Testis (tissue), 3 donors: Measurements from ENCODE around the gene ALOX15B. TPM values are rescaled to one million over a fixed set of nuclear protein-coding genes. Genes with fewer than 3 reads are reported as not detected.
A peak's percentile ranks its signal among the peaks of the same experiment; 100 is the strongest.

Experiments
- DNase-seq: peaks from one replicate; pipeline ENCODE4 v3.0.0-alpha.2; 2019
- H3K27ac ChIP-seq, 2 donors: fragments of 200-600 bp; sonication (generic); one replicate each; pipeline ENCODE4 v1.5.1; 2019
- H3K27me3 ChIP-seq: fragments of 200-600 bp; sonication (generic); one replicate; pipeline ENCODE4 v1.5.1; 2019
- H3K36me3 ChIP-seq: fragments of 200-600 bp; sonication (generic); one replicate; pipeline ENCODE4 v1.5.1; 2017; ENCODE audit warnings: low read depth; ENCODE audit errors: missing control alignments
- H3K4me1 ChIP-seq: fragments of 200-600 bp; sonication (generic); one replicate; pipeline ENCODE4 v1.5.1; 2019
- H3K4me3 ChIP-seq, 2 donors: fragments of 200-600 bp; sonication (generic); one replicate each; pipeline ENCODE4 v1.5.1; 2017 to 2019
- H3K9me3 ChIP-seq: fragments of 200-600 bp; sonication (generic); one replicate; pipeline ENCODE4 v1.5.1; 2017
- CTCF ChIP-seq, 3 experiments: fragments of 450-650 bp in 2 of 3; fragments of 200-600 bp in 1 of 3; sonication (generic) in 1 of 3; IDR thresholded peaks; one replicate each; pipeline ENCODE4 v1.5.1; 2016 to 2019; ENCODE audit warnings: antibody characterized with exemption in 3 of 3, mild to moderate bottlenecking in 2 of 3, moderate library complexity in 1 of 3
- POLR2A ChIP-seq: fragments of 450-650 bp; IDR thresholded peaks from one replicate; pipeline ENCODE4 v1.6.1; 2017; ENCODE audit warnings: antibody characterized with exemption, mild to moderate bottlenecking, moderate library complexity
- WGBS, 2 donors: methylation state at CpG; one replicate each; pipeline ENCODE4 v1.1.5; 2018; 5-methylcytosine and 5-hydroxymethylcytosine counted together
- intact Hi-C: fragments of 100-400 bp; cut with DNase I; formaldehyde crosslinking; loops from one replicate; pipeline ENCODE4 v1.15.1; 2023; ENCODE audit warnings: low total_unique reads
- polyA plus RNA-seq: library from polyadenylated mRNA; stranded (reverse); fragments of 350-450 nt; fragmentation: Illumina TruSeq; extraction: RNeasy Lipid Tissue Mini Kit (QIAGEN cat#74804); gene quantifications from one replicate; pipeline ENCODE4 v1.2.3, GENCODE V29; 2014; ENCODE audit warnings: low read depth, low replicate concordance; ENCODE audit not compliant: insufficient read depth
- total RNA-seq, 2 donors: library from RNA; depleted of rRNA; stranded (reverse); fragments of >200 nt; gene quantifications; one replicate each; pipeline ENCODE4 v1.2.3, GENCODE V29; 2016

ALOX15B gene
- total and polyA plus RNA-seq, 3 donors from 2014 or later, result 0.79 to 2.2 (median 1.8) TPM

DNA sequence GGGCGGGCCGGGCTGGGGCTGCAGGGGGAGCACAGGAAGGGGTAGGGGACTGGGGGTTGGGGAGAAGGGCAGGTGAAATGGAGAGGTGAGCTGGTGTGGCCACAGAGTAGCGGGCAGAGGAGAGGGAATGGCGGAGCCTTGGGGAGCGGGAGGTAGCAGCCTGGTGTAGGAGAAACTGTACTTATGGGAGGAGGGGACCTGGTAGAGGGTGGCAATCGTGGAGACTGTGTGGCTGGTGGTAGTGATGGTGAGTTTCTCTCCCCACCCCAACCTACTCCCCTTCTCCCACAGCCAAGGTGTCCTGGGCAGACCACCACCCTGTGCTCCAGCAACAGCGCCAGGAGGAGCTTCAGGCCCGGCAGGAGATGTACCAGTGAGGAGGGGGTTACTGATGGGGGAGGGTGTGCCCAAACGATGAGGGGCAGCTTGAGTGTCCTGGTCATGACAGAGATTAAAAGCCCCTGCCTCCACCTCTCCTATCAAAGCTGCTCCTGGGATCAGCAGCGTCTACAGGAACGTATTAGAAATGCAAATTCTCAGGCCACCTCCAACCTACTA lies 831 bp downstream of the ALOX15B start:
- intact Hi-C loops, result loop anchor here (10.0 kb wide), 1 partner anchor 45 kb away; no protein-coding TSS in a partner anchor
- no peak for DNase-seq

GRCh38 chr17:8041249-8041928 lies 2.5 kb downstream of the ALOX15B start:
- no peak overlapping the region for H3K27ac ChIP-seq
- no peaks in the 10 kb centered on the region for H3K27me3 ChIP-seq
- no peaks in the 10 kb centered on the region for H3K4me1 ChIP-seq
- 65 to 71% methylated on average over 8 of the region's 8 CpGs for WGBS, 2 donors
- intact Hi-C loops, result loop anchor here (10.0 kb wide), 1 partner anchor 47 kb away; no protein-coding TSS in a partner anchor
- peak; percentile 37 for DNase-seq
- H3K9me3 ChIP-seq, result no peaks in the 10 kb centered on the region
- H3K36me3 ChIP-seq, result no peaks in the 10 kb centered on the region
- TF ChIP-seq CTCF (IDR thresholded peaks at IDR 0.05) (peak in 1 of 3 experiments; percentile 57), POLR2A (no peak)
- no peak overlapping the region for H3K4me3 ChIP-seq

More for the DNA sequence above, 831 bp downstream of the ALOX15B start:
- H3K27me3 ChIP-seq, result no peaks in the 10 kb centered on the region
- H3K27ac ChIP-seq, result no peak overlapping the region
- H3K4me3 ChIP-seq, result peak overlapping the region in 1 of 2 donors; percentile 53
- TF ChIP-seq POLR2A, result no peak
- TF ChIP-seq CTCF (IDR thresholded peaks at IDR 0.05), result no peak
- H3K4me1 ChIP-seq, result no peaks in the 10 kb centered on the region
- no peaks in the 10 kb centered on the region for H3K36me3 ChIP-seq
- 37 to 48% methylated on average over 11 of the region's 11 CpGs for WGBS, 2 donors
- no peaks in the 10 kb centered on the region for H3K9me3 ChIP-seq

DNA sequence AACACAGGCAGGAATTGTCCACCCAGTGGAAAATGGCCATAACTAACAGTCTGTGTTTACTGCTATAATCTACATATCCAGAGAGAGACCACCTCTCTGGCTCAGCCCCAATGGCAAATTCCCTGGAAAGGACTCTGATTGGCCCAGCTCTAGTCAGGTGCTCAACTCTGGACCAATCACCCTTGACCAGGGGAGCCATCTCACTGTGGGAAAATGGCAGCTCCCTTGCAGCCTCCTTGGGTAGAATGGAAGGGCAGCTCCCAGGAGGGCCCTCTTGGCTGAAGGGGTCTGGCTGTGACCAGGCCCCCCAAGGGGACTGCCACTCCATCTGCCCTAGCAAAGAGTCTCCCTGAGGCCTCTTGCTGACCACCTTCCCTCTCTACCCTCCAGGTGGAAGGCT lies 3.1 kb downstream of the ALOX15B start:
- H3K27ac ChIP-seq, result no peak overlapping the region

DNA sequence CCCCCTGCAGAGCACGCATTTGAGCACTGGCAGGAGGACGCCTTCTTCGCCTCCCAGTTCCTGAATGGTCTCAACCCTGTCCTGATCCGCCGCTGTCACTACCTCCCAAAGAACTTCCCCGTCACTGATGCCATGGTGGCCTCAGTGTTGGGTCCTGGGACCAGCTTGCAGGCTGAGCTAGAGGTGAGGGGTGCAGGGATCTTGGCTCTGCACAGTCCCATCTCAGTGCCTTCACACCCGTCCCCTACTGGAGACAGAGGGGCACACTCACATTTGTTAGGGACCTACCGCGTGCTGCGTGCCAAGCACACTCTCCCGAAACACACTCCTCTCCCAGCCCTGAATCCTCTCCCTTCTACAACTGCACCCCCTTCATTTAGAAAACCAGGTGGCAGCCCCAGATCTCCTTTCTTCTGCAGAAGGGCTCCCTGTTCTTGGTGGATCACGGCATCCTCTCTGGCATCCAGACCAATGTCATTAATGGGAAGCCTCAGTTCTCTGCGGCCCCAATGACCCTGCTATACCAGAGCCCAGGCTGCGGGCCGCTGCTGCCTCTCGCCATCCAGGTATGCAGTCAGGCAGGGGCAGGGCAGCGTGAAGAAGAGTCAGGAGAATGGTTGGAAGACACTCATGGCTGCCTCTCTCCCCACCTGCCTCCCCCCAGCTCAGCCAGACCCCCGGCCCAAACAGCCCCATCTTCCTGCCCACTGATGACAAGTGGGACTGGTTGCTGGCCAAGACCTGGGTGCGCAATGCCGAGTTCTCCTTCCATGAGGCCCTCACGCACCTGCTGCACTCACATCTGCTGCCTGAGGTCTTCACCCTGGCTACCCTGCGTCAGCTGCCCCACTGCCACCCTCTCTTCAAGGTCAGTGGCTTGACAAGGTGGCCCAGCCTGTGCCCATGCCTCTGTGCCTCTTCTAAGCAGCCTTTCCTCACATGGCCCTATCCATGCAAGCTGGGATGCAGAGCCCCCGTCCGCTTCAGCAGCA lies 6.3 kb downstream of the ALOX15B start:
- TF ChIP-seq CTCF (IDR thresholded peaks at IDR 0.05), result no peak
- TF ChIP-seq POLR2A, result no peak
- no peak for DNase-seq
- no peak overlapping the region for H3K27ac ChIP-seq
- H3K4me3 ChIP-seq, result no peak overlapping the region
- H3K27me3 ChIP-seq, result no peaks in the 10 kb centered on the region
- H3K9me3 ChIP-seq, result no peaks in the 10 kb centered on the region
- WGBS, 2 donors, result 79 to 84% methylated on average over 20 to 24 of the region's 24 CpGs
- H3K36me3 ChIP-seq, result no peaks in the 10 kb centered on the region
- H3K4me1 ChIP-seq, result no peaks in the 10 kb centered on the region
- intact Hi-C loops, result loop anchor here (10.0 kb wide), 1 partner anchor 50 kb away; no protein-coding TSS in a partner anchor

More for the DNA sequence above, 3.1 kb downstream of the ALOX15B start:
- intact Hi-C loops, result loop anchor here (10.0 kb wide), 1 partner anchor 47 kb away; no protein-coding TSS in a partner anchor
- H3K27me3 ChIP-seq, result no peaks in the 10 kb centered on the region
- no peak for TF ChIP-seq POLR2A
- no peak for TF ChIP-seq CTCF (IDR thresholded peaks at IDR 0.05)
- H3K36me3 ChIP-seq, result no peaks in the 10 kb centered on the region
- no peaks in the 10 kb centered on the region for H3K9me3 ChIP-seq
- no peak for DNase-seq
- no peak overlapping the region for H3K4me3 ChIP-seq
- no peaks in the 10 kb centered on the region for H3K4me1 ChIP-seq
